ENCODE results near the gene UBE2Z. TPM values are rescaled to one million over a fixed set of nuclear protein-coding genes. Genes with fewer than 3 reads are reported as not detected.

Gene UBE2Z
- total and polyA plus RNA-seq, 2 of the 4 experiments (the other 2 are of a cell fraction) = 68.5 to 126 TPM

Small RNA genes lying within 50 kb of the gene (microRNA-seq; reads per million reads assigned to microRNA genes)
- not detected for gene AC068531.1 (ENCODE audit: insufficient read depth, insufficient read length)
- gene RF00263 (ENCODE audit: insufficient read depth, insufficient read length) = not detected
- not detected for gene RF01210 (ENCODE audit: insufficient read depth, insufficient read length)
- not detected for gene RNU1-42P (ENCODE audit: insufficient read depth, insufficient read length)

Small RNA genes lying within 50 kb of the gene (small RNA-seq; reads per million reads assigned to genes)
- gene AC068531.1 = 0 reads per million in 5 experiments
- gene RF00263 = 0 reads per million in 5 experiments
- gene RF01210 = 0 reads per million in 5 experiments
- gene RNU1-42P = 0 to 2.4 (median 0.15) reads per million in 5 experiments

Other genes starting within 250 kb of the UBE2Z start
- not detected in 2 replicates for gene PRAC1, start 185.9 kb upstream of the UBE2Z start, total RNA-seq (2012; rRNA removed)
- not detected in 2 replicates for gene PRAC1, start 185.9 kb upstream of the UBE2Z start, polyA plus RNA-seq (2012; rRNA removed)
- not detected in 2 replicates for gene PRAC2, start 185.2 kb upstream of the UBE2Z start, total RNA-seq (2012; rRNA removed)
- gene PRAC2, start 185.2 kb upstream of the UBE2Z start, polyA plus RNA-seq (2012; rRNA removed) = not detected in 2 replicates
- not detected in 2 replicates for gene HOXB13, start 179.7 kb upstream of the UBE2Z start, total RNA-seq (2012; rRNA removed)
- gene HOXB13, start 179.7 kb upstream of the UBE2Z start, polyA plus RNA-seq (2012; rRNA removed) = not detected in 2 replicates
- not detected in 2 replicates for gene TTLL6, start 91.2 kb upstream of the UBE2Z start, total RNA-seq (2012; rRNA removed)
- not detected in 2 replicates for gene TTLL6, start 91.2 kb upstream of the UBE2Z start, polyA plus RNA-seq (2012; rRNA removed)
- 32.2 and 53.4 TPM in 2 replicates for gene CALCOCO2, start 77.4 kb upstream of the UBE2Z start, total RNA-seq (2012; rRNA removed)
- 31.1 and 35.9 TPM in 2 replicates for gene CALCOCO2, start 77.4 kb upstream of the UBE2Z start, polyA plus RNA-seq (2012; rRNA removed)
- 133 and 135 TPM in 2 replicates for gene ATP5MC1, start 15.6 kb upstream of the UBE2Z start, total RNA-seq (2012; rRNA removed)
- 366 and 371 TPM in 2 replicates for gene ATP5MC1, start 15.6 kb upstream of the UBE2Z start, polyA plus RNA-seq (2012; rRNA removed)
- 171 and 191 TPM in 2 replicates for gene SNF8, start 36.4 kb downstream of the UBE2Z start, total RNA-seq (2012; rRNA removed)
- 178 and 181 TPM in 2 replicates for gene SNF8, start 36.4 kb downstream of the UBE2Z start, polyA plus RNA-seq (2012; rRNA removed)
- gene GIP, start 60.2 kb downstream of the UBE2Z start, total RNA-seq (2012; rRNA removed) = not detected in 2 replicates
- gene GIP, start 60.2 kb downstream of the UBE2Z start, polyA plus RNA-seq (2012; rRNA removed) = 0.44 TPM in 1 of 2 replicates, not detected in the other
- 10.2 and 11.9 TPM in 2 replicates for gene IGF2BP1, start 89.0 kb downstream of the UBE2Z start, total RNA-seq (2012; rRNA removed)
- 12.2 and 13.1 TPM in 2 replicates for gene IGF2BP1, start 89.0 kb downstream of the UBE2Z start, polyA plus RNA-seq (2012; rRNA removed)
- gene B4GALNT2, start 224.4 kb downstream of the UBE2Z start, total RNA-seq (2012; rRNA removed) = under 0.01 TPM in 1 of 2 replicates, not detected in the other
- 0.06 TPM in 1 of 2 replicates, not detected in the other for gene B4GALNT2, start 224.4 kb downstream of the UBE2Z start, polyA plus RNA-seq (2012; rRNA removed)

All from IMR-90 (cell line).